ENCODE data around the gene APOO. TPM values are rescaled to one million over a fixed set of nuclear protein-coding genes. Genes with fewer than 3 reads are reported as not detected.

APOO gene
- total RNA-seq, 2 donors from 2014 or later: 16.6 to 24.4 TPM

DNA sequence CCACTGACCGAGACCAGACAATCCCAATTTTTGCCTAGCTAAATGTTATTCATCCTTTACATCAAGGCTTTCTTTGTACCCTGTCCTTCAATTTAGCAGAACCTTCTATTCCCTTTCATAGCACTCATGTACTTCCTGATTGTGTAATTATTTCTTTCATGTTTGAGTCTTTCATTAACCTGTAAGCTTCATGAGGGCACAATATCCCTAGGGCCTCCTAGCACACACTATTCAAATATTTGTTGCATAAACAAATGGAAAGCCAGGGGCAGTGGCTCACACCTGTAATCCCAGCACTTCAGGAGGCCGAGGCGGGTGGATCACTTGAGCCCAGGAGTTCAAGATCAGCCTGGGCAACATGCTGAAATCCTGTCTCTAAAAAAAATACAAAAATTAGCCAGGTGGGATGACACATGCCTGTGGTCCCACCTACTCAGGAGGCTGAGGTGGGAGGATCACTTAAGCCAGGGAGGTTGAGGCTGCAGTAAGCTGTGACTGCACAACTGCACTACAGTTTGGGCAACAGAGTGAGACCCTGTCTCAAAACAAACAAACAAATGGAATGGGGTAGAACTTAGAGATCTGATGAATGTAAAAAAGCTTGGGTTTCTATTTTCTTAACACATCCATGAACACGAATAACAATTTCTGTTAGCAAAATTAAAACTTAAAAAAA lies 65.8 kb downstream of the APOO start:
- no peak for ATAC-seq (replicated peaks in 1 of 2)
- Mint-ChIP-seq H3K27me3 (ENCODE audit: low read depth) (no peaks in the 10 kb centered on the region), H3K4me1 (ENCODE audit: low read depth) (no peaks in the 10 kb centered on the region), H3K27ac (no peak overlapping the region), H3K36me3 (ENCODE audit: insufficient read depth in 2 of 2) (no peaks in the 10 kb centered on the region), H3K4me3 (no peak overlapping the region), H3K9me3 (no peaks in the 10 kb centered on the region)
- no peak for DNase-seq

DNA sequence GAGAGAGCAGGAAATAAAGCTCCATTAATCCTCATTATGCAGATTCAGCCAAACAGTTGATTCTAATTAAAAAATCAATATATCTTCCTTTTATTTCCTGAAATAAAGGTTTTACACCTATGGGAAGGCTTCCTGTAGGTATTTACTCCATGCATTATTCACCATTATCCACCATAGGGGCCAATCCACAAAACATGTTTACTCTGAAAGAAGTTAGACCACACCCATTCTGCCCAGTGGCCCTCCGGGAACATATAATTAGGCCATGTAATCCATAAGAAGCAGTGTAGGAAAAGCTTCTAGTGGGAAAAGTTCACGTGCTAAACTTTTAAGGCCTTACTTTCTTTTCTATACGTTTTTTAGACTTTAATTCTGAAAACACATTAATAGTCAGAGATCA lies 67.1 kb downstream of the APOO start:
- H3K36me3 Mint-ChIP-seq (ENCODE audit: insufficient read depth in 2 of 2): no peaks in the 10 kb centered on the region

DNA sequence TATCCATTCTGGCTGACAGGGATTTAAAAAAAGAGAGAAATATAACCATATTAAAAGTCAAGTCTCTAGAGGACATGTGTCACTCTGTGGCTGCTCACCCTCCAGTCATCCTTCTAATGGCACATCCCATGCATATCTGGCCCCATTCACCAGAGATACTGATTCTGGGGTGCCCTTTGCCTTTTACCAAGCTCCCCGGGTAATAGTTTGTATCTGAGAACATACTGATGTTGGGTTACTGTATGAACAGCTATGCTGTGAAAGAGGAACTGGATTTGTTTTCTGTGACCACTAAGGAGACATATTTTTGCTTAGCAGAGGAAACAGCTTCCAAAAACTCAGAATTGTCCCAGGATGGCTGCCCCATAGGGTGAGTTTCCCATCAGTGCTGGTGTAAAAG lies 68.8 kb downstream of the APOO start:
- no peak overlapping the region for H3K4me3 Mint-ChIP-seq
- no peaks in the 10 kb centered on the region for H3K9me3 Mint-ChIP-seq
- H3K36me3 Mint-ChIP-seq (ENCODE audit: insufficient read depth in 2 of 2): no peaks in the 10 kb centered on the region
- H3K27me3 Mint-ChIP-seq (ENCODE audit: low read depth): peaks cover 7% of the 10 kb centered on the region
- H3K27ac Mint-ChIP-seq: no peak overlapping the region
- no peaks in the 10 kb centered on the region for H3K4me1 Mint-ChIP-seq (ENCODE audit: low read depth)
- DNase-seq (no peak), ATAC-seq (replicated peaks in 1 of 2) (no peak)

More for the DNA sequence above, 67.1 kb downstream of the APOO start:
- Mint-ChIP-seq H3K4me3 (no peak overlapping the region), H3K27me3 (ENCODE audit: low read depth) (peaks cover 1% of the 10 kb centered on the region), H3K9me3 (no peaks in the 10 kb centered on the region), H3K27ac (no peak overlapping the region), H3K4me1 (ENCODE audit: low read depth) (no peaks in the 10 kb centered on the region)
- DNase-seq (no peak), ATAC-seq (replicated peaks in 1 of 2) (no peak)

DNA sequence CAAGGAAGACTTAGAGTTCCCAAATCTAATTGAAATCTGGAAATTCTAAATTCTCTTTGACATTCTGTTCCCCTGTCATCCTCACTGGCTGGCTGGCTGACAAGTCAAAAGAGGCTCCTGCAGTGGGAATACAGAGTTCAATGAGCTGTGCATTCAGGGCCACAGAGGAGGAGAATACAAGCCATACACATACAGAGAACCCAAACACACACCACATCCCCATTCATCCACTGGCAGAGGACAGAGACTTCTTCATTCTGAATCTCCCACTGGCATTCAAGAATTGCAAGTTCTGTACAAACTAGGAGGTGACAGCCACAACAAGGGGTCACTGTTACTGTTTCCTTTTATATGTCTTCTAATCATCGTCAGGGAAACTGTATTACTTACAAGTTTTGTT lies 75.0 kb downstream of the APOO start:
- no peak for ATAC-seq (replicated peaks in 1 of 2)
- no peaks in the 10 kb centered on the region for H3K9me3 Mint-ChIP-seq
- no peaks in the 10 kb centered on the region for H3K4me1 Mint-ChIP-seq (ENCODE audit: low read depth)
- H3K27me3 Mint-ChIP-seq (ENCODE audit: low read depth): peaks cover 7% of the 10 kb centered on the region
- H3K4me3 Mint-ChIP-seq: no peak overlapping the region
- H3K36me3 Mint-ChIP-seq (ENCODE audit: insufficient read depth in 2 of 2): no peaks in the 10 kb centered on the region
- H3K27ac Mint-ChIP-seq: no peak overlapping the region
- DNase-seq: no peak

DNA sequence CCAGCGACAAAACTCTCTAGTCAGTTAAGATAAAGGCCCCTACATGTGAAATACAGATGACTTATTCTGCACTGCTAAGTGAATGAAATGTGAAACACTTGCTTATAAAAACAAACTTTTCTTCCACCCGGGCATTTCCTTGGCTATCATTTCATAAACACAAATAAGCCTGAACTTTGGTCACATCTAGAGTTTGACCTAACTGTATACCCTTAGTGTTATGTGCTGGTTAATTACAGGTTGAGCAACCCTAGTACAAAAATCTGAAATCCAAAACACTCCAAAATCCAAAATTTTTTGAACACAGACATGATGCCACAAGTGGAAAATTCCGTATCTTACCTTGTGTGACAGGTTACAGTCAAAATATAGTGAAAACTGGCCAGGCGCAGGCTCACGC lies 78.9 kb downstream of the APOO start:
- no peaks in the 10 kb centered on the region for H3K9me3 Mint-ChIP-seq
- no peak overlapping the region for H3K27ac Mint-ChIP-seq
- no peaks in the 10 kb centered on the region for H3K4me1 Mint-ChIP-seq (ENCODE audit: low read depth)
- no peaks in the 10 kb centered on the region for H3K36me3 Mint-ChIP-seq (ENCODE audit: insufficient read depth in 2 of 2)
- no peak overlapping the region for H3K4me3 Mint-ChIP-seq
- H3K27me3 Mint-ChIP-seq (ENCODE audit: low read depth): peaks cover 10% of the 10 kb centered on the region
- no peak for ATAC-seq (replicated peaks in 1 of 2)
- DNase-seq: no peak

DNA sequence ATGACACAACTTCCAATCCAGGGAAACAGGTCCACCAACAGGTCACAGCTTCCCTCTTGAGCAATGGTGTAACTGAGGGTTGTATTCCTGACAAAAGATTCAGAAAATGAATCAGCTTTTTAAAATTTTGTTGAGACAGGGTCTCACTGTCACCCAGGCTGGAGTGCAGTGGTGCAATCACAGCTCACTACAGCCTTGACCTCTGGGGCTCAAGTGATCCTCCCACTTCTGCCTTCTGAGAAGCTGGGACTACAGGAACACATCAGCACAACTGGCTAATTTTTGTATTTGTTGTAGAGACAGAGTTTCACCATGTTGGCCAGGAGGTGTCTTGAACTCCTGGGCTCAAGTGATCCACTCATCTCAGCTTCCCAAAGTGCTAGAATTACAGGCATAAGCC lies 81.1 kb downstream of the APOO start:
- DNase-seq: no peak
- no peak for ATAC-seq (replicated peaks in 1 of 2)
- Mint-ChIP-seq H3K36me3 (ENCODE audit: insufficient read depth in 2 of 2) (no peaks in the 10 kb centered on the region), H3K4me1 (ENCODE audit: low read depth) (no peaks in the 10 kb centered on the region), H3K4me3 (no peak overlapping the region), H3K27me3 (ENCODE audit: low read depth) (peaks cover 18% of the 10 kb centered on the region), H3K27ac (no peak overlapping the region), H3K9me3 (no peaks in the 10 kb centered on the region)

DNA sequence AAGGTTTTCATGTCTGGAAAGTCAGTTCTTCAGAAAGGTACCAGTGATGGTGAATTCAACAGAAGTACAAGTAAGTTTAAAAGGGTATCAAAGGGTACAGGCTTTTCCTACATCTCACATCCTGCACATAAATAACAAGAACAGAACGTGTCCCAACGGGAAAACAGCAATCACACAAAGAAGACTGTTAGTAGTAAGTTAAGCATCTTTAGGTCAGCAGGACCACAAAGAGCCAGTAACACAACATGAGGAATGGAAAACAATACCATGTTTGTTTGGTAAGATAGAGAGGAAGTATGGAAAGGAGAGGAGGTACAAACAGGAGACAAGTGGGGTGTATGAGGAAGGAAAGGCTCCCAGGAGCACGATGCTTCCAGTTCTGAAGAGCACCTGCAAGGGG lies 81.5 kb downstream of the APOO start:
- H3K27me3 Mint-ChIP-seq (ENCODE audit: low read depth): peaks cover 18% of the 10 kb centered on the region
- no peak overlapping the region for H3K27ac Mint-ChIP-seq
- no peak overlapping the region for H3K4me3 Mint-ChIP-seq
- no peaks in the 10 kb centered on the region for H3K4me1 Mint-ChIP-seq (ENCODE audit: low read depth)
- H3K9me3 Mint-ChIP-seq: no peaks in the 10 kb centered on the region
- H3K36me3 Mint-ChIP-seq (ENCODE audit: insufficient read depth in 2 of 2): no peaks in the 10 kb centered on the region
- ATAC-seq (replicated peaks in 1 of 2) (no peak), DNase-seq (no peak)

DNA sequence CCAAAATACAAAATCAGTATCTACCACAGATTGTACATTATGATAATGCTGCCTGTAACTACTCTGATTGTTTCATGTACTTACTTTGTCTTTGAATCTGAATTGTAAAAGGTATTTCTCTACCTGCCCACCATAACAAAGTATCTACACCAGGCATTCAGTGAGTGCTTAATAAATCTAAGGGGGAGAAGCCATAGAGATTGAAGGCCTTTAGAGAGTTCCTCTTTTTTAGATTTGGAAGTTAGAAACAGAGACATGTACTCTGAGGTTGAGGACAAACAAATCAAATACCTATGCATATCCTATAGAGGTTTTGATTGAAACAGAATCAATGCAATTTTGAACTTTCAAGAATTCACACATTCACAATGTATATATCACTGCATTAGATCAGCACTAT lies 82.1 kb downstream of the APOO start:
- Mint-ChIP-seq H3K9me3 (no peaks in the 10 kb centered on the region), H3K4me3 (no peak overlapping the region), H3K27me3 (ENCODE audit: low read depth) (peaks cover 18% of the 10 kb centered on the region), H3K27ac (no peak overlapping the region), H3K4me1 (ENCODE audit: low read depth) (no peaks in the 10 kb centered on the region), H3K36me3 (ENCODE audit: insufficient read depth in 2 of 2) (no peaks in the 10 kb centered on the region)
- ATAC-seq (replicated peaks in 1 of 2) (no peak), DNase-seq (no peak)

DNA sequence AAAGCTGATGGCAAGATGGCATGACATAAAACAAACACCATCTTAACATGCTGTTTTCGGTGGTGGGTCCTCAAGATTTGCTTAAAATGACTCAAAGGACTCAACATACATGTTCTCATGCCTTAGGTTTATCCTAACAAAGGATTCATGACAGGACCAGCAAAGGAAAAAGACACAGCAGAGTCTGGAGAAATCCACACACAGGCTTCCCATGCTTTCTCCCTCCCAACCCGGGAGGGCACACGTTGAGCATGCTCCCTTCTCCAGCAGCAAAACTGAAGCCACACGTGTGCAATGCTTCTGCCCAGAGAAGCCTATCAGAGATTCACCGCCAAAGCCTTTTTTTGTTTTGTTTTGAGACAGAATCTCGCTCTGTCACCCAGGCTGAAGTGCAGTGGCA lies 84.9 kb downstream of the APOO start:
- no peak for ATAC-seq (replicated peaks in 1 of 2)
- Mint-ChIP-seq H3K36me3 (ENCODE audit: insufficient read depth in 2 of 2) (no peaks in the 10 kb centered on the region), H3K27me3 (ENCODE audit: low read depth) (peaks cover 18% of the 10 kb centered on the region), H3K4me3 (no peak overlapping the region), H3K9me3 (no peaks in the 10 kb centered on the region), H3K27ac (no peak overlapping the region), H3K4me1 (ENCODE audit: low read depth) (no peaks in the 10 kb centered on the region)
- DNase-seq: no peak

DNA sequence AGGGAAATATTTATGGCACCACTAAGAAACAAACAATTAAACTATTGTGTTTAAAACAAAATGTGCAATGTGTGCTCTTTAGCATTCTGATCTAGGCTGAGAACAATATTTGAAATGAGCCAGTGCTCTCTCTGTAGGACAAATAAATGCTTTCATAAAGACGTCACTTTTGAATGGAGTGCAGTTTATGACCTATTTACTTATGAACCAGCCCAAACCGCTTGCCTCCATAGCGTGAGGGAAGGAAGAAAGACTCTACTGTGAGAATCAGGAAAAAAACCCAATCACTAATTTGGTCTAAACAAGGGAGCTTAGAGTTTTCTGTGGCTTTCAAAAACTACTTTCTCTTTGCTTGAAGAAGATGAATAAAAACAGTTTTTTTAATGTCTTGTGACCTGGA lies 85.3 kb downstream of the APOO start:
- Mint-ChIP-seq H3K36me3 (ENCODE audit: insufficient read depth in 2 of 2) (no peaks in the 10 kb centered on the region), H3K9me3 (no peaks in the 10 kb centered on the region)
- ATAC-seq (replicated peaks in 1 of 2): no peak

DNA sequence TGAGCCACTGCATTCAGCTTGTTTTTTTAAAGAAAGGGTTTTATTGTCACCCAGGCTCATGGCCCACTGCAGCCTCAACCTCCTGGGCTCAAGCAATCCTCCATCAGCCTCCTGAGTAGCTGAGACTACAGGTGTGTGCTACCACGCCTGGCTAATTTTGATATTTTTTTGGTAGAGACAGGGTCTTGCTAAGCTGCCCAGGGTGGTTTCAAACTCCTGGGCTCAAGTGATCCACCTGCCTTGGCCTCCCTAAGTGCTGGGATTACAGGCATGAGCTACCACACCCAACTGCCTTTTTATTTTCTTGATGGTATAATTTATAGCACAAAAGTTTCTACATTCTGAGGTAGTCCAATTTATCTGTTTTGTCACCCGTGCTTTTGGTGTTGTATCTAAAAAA lies 85.9 kb downstream of the APOO start:
- no peak overlapping the region for H3K4me3 Mint-ChIP-seq
- no peak overlapping the region for H3K27ac Mint-ChIP-seq
- H3K9me3 Mint-ChIP-seq: no peaks in the 10 kb centered on the region

More for the DNA sequence above, 85.3 kb downstream of the APOO start:
- H3K4me1 Mint-ChIP-seq (ENCODE audit: low read depth): no peaks in the 10 kb centered on the region
- H3K27ac Mint-ChIP-seq: no peak overlapping the region
- H3K4me3 Mint-ChIP-seq: no peak overlapping the region
- no peak for DNase-seq
- peaks cover 18% of the 10 kb centered on the region for H3K27me3 Mint-ChIP-seq (ENCODE audit: low read depth)

DNA sequence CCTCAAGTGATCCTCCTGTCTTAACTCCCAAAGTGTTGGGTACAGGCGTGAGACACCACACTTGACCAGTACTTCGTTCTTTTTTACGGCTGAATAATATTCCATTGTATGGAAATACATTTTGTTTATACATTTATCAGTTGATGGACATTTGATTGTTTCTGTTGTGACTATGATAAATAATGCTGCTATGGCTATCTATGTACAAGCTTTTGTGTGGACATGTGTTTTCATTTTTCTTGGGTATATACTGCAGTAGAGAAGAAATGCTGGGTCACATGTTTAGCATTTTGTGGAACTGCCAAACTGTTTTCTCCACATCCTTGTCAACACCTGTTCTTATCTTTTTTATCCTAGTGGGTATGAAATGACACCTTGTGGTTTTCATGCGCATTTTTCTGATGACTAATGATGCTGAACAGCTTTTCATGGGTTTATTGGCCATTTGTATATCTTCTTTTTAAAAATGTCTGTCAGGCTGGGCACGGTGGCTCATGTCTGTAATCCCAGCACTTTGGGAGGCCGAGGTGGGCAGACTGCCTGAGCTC lies 87.4 kb downstream of the APOO start:
- no peak for DNase-seq
- Mint-ChIP-seq H3K4me1 (ENCODE audit: low read depth) (no peaks in the 10 kb centered on the region), H3K27ac (no peak overlapping the region), H3K27me3 (ENCODE audit: low read depth) (peaks cover 7% of the 10 kb centered on the region), H3K9me3 (no peaks in the 10 kb centered on the region), H3K36me3 (ENCODE audit: insufficient read depth in 2 of 2) (no peaks in the 10 kb centered on the region), H3K4me3 (no peak overlapping the region)
- ATAC-seq (replicated peaks in 1 of 2): peak; percentile 15 to 42

More for the DNA sequence above, 85.9 kb downstream of the APOO start:
- DNase-seq (no peak), ATAC-seq (replicated peaks in 1 of 2) (no peak)
- H3K4me1 Mint-ChIP-seq (ENCODE audit: low read depth): no peaks in the 10 kb centered on the region
- no peaks in the 10 kb centered on the region for H3K36me3 Mint-ChIP-seq (ENCODE audit: insufficient read depth in 2 of 2)
- H3K27me3 Mint-ChIP-seq (ENCODE audit: low read depth): peaks cover 18% of the 10 kb centered on the region

DNA sequence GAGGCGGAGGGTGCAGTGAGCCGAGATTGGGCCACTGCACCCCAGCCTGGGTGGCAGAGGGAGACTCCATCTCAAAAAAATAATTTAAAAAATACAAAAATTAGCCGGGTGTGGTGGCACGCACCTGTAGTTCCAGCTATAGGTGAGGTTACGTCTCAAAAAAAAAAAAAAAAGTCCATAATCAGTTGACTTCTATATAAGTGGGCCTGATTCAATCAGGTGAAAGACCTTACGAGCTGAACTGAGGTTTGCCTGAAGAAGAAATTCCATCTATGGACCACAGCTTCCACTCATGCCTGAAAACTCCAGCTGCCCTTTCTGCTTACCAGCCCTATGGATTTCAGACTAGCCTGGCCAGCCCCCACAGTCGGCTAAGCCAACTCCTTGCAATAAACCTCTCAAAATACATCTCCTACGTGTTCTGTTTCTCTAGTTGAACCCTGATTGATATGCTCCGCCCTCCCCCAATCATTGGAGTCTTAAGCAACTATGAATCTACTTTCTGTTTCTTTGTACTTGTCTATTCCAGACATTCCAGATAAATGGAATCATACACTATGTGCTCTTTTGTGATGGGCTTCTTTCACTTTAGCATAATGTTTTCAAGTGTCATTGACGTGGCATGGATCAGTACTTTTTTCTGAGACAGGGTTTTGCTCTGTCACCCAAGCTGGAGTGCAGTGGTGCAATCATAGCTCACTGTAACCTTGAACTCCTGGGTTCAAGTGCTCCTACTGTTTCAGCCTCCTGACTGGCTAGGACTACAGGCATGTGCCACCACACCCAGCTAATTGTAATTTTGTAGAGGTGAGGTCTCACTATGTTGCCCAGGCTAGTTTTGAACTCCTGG lies 88.1 kb downstream of the APOO start:
- Mint-ChIP-seq H3K4me3 (no peak overlapping the region), H3K27me3 (ENCODE audit: low read depth) (peaks cover 7% of the 10 kb centered on the region), H3K9me3 (no peaks in the 10 kb centered on the region), H3K36me3 (ENCODE audit: insufficient read depth in 2 of 2) (no peaks in the 10 kb centered on the region), H3K4me1 (ENCODE audit: low read depth) (no peaks in the 10 kb centered on the region), H3K27ac (no peak overlapping the region)
- ATAC-seq (replicated peaks in 1 of 2) (no peak), DNase-seq (no peak)
